Activated CD4-positive, alpha-beta T cell treated with anti-CD3 and anti-CD28 coated beads, Interleukin-2, amount 50 U/mL, for 4 hours (primary cell): Measurements from ENCODE around the gene JCAD.
"Not testable (repeated sequence)": the region's sequence is repeated elsewhere in the genome, so short reads cannot be mapped to it uniquely, and the experiment has no call there.

ENCODE experiments used
- DNase-seq, 2 experiments: peaks; one replicate each; pipeline ENCODE4 v3.0.0-alpha.2; 2020

The JCAD gene

DNA sequence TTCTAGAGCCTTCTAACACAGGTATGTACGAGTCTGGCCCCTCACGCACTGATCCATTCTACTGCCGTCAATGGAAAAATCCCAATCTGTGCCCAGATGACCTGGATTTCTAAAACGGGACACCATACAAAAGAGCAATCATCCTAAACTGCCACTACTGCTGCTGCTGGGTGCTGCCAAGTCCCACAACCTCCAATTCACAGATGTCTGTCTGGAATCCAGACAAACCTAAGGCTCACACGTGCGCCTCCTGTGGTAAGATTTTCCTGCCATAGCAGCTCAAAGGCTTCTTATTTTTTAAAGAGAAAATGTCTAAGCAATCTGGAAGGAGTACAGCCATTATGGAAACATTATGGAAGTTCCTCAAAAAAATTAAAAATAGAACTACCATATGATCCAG lies 40.9 kb downstream of the JCAD start:
- DNase-seq: no peak

DNA sequence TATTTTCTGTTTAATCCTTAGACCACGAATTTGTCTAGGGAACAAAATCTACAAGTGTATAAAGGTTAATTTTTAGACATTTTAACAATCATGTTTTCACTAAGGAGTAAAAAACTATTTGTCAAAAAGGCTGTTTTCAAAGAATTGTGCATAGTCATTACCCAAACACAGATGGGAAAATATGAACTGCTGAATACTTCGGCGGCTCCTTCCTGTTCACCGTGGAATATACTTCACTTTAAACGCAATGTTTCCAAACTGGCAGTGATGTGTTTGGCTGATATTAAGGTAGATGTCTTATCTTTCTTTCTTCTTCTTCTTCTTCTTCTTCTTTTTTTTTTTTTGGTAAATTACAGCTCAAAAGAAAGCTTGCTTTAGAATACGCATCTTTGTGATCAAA lies 41.4 kb downstream of the JCAD start:
- DNase-seq: no peak

DNA sequence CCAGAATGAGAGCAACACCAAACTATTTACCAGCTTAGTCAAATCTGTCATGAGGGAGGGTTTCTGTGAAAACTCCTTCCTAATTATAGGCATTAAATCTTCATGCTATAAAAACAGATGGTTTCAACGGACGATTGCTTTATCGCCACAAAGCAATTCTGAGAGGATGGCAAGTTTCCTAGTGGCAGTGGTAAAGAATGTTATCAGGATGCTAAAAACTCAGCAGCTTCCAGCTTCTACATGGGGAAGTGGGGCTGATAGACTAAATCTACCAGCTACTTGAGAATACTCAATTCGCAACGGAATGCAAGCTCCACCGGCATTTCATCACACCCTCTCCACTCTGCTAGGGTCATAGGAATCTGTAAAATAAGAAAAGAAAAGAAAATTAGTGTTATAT lies 41.8 kb downstream of the JCAD start:
- no peak for DNase-seq

DNA sequence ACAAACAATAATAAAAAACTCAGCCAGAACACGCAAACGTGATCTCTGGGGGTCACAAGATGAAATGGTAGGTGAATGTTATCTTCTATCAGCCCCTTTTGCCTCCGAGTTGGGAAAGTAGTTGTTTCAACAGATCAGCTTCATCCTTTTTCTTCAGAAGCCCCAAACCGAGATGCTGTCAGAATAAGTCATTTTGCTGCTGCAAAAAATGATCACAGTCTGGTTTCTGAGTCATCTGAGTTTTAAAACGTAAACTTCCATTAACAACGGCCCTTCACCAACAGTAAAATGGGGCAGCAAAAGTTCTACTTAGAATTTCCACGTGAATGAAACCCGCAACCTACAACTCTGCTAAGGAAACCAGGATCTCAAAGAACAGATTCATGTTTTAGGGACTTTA lies 44.9 kb downstream of the JCAD start:
- DNase-seq: no peak

DNA sequence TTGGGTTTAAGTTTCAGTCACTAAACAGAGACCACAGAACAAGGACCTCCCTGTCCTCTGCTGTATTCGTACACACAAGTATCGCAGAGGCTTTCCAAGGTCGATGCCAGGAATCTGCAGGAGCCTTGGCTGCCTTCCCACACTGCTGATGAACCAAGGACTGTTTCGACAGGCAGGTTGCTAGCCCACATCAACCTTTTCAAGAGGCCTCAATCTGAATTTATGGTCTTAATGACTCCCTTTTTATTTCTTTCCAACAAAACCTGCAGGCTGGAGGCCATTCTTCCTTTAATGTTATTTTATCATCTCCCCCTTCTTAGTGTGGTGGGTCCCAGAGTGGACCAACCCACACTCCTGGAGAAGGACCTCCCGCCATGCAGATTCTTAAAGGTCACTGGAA lies 45.6 kb downstream of the JCAD start:
- no peak for DNase-seq

DNA sequence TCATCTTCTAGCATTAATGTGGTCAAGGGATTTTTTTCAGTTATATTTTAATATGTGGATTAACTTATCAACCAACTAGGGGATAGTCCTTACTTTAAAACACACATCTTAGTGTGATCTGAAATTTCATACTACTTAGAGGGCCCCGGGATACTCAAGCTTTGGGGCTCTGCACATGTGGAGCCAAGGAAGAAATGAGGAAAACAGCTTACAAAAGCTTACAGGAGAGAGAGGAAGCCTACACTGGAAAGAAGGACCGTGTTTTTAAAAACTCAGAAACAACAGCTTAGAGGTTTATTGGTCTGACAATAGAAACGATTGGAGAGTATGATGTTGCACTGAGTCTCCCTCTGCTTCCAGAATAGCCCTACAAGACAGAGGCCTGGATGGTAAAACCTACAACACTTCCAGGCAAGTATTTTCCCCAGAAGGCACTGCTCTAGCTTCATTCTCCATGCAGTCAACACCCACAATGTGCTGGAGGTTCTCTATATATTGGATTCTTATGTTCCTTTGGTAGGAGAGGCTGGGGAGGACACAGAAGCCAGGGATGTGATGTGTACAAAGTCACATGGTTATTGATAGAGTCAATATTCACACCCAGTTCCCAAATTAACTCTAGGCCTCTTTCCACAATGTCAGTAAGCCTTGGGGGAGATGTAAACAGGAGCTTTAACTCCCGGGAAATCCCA lies 47.3 kb downstream of the JCAD start:
- DNase-seq: no peak

DNA sequence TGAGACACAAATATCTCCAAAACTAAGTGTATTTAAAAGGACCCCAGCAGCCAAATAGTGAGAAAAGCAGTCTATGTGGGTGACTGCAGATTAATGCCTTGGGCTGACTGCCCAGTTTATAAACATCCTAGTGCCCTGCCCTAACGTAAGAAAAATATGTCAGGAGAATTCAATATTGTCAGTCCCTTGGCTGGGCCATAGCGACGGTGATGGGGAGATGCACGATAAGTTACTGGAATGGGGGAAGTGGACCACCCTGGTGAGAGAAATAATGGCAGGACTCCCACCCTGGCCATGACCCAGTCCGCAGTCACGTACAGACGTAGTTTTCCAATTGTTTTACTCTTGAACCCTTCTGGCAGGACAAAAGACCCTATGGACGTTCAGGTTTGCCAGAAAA lies 48.0 kb downstream of the JCAD start:
- DNase-seq: no peak

DNA sequence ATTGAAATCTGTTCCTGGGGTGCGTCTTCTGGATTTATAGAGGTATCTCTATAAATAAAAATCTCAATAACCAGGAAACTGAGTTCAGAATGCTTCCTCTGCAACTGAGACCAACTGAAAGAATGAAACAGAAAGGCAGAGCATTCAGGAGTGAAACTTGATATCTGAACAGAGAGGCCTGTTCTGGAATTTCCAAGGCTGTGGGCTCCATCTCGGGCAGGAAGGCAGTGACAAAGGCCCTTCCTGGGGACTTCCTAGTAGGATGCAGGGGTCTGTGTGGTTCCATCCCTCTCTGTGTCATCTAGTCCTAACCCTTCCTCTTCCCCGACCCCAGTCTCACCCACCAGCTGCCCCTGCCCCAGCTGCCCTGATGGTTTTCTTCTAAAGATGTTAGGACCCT lies 52.0 kb downstream of the JCAD start:
- no peak for DNase-seq

DNA sequence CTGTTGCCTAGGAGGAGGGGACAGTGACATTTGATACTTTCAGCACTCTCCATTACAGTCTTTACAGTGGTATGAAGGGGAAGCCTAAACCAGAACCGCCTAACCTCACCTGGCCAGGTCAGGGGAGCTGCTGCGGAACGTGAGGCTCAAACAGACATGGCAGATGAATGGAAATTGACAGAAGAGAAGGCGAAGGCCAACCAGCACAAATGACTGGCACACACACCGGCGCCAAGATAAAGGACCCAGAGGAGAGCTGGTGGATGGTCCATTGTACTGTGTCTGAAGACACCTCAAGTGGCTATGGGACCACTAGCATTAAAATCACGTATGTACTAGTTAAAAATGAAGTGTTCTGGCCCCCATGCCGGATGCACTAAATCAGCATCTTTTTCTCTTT lies 53.0 kb downstream of the JCAD start:
- no peak for DNase-seq

DNA sequence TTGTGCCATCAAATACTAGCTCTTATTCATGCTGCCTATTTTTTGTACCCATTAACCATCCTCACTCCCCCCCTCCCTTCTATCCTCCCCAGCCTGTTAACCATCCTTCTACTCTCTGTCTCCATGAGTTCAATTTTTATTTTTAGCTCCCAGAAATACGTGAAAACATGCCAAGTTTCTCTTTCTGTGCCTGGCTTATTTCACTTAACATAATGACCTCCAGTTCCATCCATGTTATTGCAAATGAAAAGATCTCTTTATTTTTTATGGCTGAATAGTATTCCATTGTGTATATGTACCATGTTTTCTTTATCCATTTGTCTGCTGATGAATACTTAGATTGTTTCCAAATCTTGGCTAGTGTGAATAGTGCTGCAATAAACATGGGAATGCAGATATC lies 54.3 kb downstream of the JCAD start:
- DNase-seq: not testable (repeated sequence)

DNA sequence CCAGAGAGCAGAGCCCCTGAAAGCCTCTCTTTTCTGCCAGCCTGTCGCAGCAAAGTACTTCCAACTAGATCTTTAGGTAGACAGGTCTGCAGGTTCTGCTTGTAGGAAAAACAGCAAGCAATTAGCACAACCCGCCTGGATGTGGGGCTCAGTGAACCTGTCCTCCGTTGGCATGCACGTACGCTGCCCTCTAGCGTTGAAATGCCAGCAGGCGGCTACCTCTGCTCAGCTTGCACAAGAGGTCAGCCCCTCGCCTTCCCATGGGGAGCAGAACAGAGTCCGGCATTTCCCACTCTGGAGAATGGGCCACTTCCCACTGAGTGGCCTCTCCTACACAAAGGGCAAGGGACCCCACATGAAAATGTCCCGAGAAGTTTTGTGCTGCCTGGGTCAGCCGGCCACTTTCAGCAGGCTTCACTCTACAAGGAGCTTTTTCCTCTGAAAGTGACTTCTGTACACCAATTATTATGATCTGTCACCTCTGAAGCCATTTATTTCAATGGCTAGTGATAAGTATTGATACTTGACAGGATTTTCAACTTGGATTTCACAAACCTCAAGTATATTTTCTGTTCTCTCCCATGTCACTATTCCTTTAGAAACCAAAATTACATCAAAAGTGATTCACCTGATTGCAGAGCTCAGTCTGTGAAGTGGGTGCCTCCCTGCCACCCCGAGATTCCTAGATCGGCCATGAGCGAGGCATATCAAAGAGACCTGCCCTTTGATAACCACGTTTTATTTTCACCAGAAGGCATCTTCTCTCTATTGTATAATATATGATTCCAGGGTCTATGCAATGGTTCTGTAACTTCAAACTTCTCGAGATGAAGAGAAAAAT lies 56.7 kb downstream of the JCAD start:
- DNase-seq: peak; percentile 47 to 48

DNA sequence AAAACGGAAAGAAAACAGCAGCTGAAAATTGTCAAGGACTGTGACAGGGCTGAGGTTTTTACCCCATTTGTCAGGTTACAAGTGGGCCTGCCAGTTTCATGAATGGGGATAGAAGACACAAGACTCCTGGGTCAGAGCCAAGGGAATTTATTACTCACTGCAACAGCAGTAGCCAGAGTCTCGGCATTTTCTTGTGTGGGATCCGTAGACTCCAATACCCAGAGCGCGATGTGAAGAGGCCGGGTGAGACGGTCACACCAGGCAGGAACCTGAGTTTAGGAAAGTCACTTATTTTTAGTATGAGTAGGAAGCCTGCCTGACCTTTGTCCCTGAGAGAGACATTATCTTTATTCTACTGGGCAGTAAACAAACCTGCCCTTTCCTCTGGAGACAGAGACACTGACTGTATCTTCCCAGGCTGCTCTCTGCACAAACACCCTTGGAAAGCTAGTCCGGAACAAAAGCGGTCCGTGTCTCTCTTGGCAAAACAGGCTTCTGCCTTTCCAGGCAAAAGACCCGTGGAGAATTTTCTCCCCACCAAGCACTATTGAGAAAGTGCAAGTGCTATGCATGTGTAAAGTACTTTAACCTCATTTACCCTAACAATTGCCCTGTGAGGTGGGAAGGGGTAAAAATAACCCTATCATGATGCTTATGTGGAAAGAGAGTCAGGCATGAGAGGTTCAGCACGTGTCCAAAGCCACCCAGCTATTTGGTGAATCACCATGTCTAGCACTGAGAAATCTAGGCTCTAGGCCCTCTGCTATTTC lies 58.4 kb downstream of the JCAD start:
- DNase-seq: no peak

DNA sequence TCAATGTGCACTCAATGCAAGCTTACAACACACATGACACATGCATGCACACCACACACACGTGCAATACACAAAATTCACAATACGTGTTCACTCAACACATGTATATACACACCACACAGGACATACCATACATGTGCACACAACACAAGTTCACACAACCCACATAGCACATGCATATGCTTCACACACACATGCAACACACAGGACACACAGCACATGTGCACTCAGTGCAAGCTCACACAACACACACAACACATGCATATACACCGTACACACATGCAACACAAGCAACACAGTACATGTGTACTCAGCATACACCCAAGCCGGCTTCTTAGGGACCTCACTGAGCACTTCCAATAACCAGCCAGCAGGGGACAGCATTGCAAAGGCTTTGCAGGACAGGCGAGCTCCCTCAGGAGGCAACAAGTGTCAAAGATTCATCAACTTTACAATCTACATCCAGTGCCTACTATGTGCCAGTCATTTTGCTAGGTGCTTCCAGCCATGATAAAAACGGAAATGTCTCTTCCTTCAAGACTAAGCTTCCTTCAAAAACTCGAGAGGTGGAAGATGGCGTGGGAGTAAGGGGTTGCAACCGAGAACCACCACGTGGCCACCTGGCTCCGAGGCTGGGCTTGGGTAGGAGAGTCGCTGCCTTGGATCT lies 61.1 kb downstream of the JCAD start:
- peak; percentile 68 to 73 for DNase-seq

DNA sequence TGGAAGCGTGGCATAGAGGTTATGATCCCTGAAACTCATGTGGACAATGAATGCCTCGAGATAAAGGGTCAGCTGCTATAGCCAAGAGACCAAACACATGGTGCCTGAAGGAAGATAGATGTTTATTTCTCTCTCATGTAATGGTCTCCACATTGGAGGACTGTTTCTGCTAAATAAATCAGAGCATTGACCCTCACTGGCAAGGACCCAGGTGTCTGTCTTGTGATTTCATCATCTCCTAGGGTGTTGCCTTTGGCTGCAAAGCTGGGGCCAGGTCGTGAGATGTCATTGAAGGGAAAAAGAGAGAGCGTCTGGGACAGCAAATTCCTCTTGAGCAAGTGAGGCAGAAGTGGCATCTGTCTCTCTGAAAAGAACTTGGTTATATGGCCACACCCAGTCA lies 64.6 kb downstream of the JCAD start:
- DNase-seq: no peak

DNA sequence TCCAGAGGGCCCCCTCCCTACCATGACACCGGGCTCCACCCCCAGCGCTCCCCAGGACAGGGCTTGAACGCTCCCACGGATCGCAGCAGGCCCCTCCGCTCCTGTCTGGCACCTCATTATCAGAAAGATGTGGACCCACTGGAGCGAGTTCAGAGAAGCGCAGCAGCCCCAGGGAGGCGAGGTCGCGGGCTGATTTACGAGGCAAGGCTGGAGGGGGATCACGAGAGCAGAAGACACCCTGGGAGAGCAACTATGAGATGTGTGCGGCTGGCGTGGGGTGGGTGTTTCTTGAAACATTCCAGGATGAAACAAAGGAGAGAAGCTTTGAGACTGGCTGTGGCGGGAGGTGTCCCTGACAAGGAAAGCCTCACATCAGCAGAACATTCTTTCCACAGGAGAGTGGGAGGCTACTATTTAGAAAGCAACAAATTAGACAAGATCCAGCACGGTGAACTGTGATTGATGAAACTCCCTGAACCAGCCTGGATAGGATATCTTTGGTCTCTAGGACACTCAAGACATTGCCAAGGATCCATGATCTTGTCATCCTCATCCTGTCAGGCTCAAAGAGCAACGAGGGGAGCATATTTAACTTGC lies 66.0 kb downstream of the JCAD start:
- no peak for DNase-seq

DNA sequence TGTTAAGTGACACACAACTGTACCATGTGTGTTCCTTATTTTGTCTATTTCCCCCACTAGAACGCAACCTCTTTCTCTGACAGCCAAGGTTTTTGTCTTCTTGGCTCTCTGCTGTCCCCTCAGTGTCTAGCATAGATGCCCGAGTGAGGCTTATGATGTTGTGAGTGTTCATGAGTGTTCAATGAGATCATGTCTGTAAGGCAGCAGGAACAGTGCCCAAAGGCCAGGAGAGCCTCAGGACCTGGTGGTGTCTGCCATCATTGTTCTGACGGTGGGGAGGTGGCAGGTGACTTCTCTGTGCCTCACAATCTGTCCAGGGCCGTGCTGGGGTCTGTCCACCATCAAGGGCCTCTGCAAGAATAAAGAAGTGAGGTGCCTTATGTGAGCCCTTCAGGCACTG lies 66.5 kb downstream of the JCAD start:
- DNase-seq: no peak

DNA sequence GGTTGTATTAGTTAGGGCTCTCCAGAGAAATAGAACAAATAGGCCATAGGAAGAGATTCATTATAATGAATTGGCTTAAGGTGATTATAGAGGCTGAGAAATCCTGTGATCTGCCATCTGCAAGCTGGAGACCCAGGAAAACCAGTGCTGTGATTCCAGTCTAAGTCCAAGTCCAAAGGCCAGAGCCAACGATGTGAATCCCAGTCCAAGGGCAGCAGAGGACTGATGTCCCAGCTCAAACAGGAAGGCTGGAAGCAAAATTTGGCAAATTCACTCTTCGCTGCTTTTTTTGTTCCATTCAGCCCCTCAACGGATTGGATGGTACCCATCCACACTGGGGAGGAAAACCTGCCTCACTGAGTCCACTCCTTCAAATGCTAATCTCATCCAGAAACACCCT lies 68.0 kb downstream of the JCAD start:
- no peak for DNase-seq

DNA sequence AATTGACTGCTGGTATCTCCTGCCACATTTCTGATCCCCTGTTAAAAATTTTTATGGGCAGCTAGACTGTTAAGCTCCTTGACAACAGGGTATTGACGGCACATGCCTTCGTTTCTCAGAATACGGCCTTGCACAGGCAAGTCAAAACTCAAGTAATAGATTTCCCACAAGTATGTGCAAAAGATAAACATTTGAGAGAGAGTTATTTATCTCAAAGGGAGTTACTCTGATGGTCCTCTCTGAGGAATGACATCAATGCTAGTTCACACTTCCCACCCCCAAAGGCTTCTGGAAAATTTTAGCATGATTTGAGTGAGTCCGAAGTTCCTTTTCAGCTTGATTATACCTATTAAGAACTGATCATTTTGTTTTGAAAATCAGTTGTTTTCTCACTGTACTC lies 71.9 kb downstream of the JCAD start:
- no peak for DNase-seq

DNA sequence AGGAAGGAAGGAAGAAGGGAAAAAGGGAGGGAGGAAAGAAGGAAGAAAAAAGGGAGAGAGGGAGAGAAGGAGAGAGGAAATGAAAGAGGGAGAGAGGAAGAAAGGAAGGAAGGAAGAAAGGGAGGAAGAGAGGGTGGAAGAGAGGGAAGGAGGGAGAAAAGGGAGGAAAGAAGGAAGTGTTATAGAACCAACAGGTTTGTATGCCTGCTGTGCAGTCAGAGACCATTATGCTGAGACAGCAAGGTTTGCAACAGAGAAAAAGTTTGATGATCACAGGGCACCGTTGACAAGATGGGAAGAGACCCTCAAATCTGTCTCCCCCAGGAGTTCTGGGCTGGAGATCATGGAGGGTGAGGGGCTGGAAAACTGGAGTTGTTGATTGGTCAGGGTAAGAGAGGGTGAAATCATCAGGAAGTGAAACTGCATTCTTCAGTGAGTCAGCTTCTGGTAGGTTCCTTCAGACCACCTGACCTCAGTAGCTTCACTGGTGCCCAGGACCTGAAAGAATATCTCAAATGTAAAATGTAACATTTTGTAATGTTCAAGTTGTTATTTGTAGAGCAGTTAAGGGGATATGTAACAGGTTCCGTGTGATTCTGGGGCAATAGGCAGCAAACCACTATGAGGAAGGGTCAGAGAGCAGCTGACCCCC lies 76.3 kb downstream of the JCAD start:
- no peak for DNase-seq

DNA sequence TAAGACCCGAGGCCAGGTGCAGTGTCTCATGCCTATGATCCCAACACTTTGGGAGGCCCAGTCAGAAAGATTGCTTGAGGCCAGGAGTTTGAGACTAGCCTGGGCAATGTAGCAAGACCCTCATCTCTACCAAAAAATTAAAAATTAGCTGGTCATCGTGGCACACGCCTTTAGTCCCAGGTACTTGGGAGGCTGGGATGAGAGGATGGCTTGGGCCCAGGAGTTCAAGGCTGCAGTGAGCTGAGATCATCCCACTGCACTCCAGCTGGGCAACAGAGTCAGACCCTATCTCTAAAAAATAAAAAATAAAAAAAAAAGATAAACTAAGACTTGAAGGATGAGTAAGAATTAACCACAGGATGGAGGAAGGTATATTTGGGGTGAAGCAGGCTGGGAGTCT lies 77.9 kb downstream of the JCAD start:
- no peak for DNase-seq

DNA sequence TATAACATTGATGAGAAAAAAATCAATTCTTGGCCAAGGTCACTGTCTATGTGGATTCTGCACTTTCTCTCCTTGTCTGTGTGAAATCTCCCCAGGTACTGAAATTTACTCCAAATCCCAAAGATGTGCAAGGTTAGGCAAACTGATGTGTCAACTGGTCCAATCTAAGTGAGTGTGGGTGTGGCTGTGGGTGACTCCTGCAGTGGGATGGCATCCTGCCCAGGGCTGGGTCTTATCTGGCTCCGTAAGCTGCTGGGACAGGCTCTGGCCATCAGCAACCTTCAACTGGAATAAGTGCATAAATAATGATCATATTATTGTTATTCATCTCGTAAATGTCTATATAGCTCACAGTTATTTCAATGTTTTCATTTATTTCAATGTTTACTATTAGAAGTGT lies 79.3 kb downstream of the JCAD start:
- no peak for DNase-seq

DNA sequence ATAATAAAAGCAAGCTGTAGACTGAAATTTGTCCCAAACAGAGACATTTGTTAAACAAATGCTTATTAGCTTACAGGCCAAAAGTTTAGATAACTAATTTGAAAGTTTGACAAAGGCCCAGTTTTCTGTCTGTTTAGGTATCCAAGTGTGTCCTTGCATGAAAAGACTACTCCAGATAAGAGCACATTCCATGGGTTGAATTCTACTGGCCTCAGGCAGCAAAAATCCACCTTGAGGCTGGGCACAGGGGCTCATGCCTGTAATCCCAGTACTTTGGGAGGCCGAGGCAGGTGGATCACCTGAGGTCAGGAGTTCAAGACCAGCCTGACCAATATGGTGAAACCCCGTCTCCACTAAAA lies 80.0 kb downstream of the JCAD start:
- not testable (repeated sequence) for DNase-seq
